MM.1S (cell line): Measurements from ENCODE around the gene ERCC2.

Experiments
- DNase-seq: peaks from one replicate; pipeline ENCODE4 v3.0.0-alpha.2; 2015
- H2AFZ ChIP-seq: fragments of 300-600 bp; sonication (generic); 2 replicates; pipeline ENCODE4 v1.6.0; 2016; ENCODE audit warnings: antibody characterized with exemption, low read length
- H3F3A ChIP-seq: fragments of 300-600 bp; sonication (generic); 2 replicates; pipeline ENCODE4 v1.6.1; 2016; ENCODE audit warnings: mild to moderate bottlenecking, antibody characterized with exemption, low read length, moderate library complexity, mixed read lengths; ENCODE audit not compliant: insufficient read depth
- H3K27ac ChIP-seq: fragments of 300-600 bp; sonication (generic); 2 replicates; pipeline ENCODE4 v1.5.1; 2016; ENCODE audit warnings: mild to moderate bottlenecking, low read length
- H3K27me3 ChIP-seq: fragments of 300-600 bp; sonication (generic); replicated peaks from 2 replicates; pipeline ENCODE4 v1.6.0; 2016; ENCODE audit warnings: low read length; ENCODE audit not compliant: insufficient read depth
- H3K36me3 ChIP-seq: fragments of 300-600 bp; sonication (generic); replicated peaks from 2 replicates; pipeline ENCODE4 v1.6.1; 2016; ENCODE audit warnings: mild to moderate bottlenecking, low read length, mixed read lengths; ENCODE audit not compliant: insufficient read depth
- H3K4me1 ChIP-seq: fragments of 300-600 bp; sonication (generic); 2 replicates; pipeline ENCODE4 v1.6.1; 2016; ENCODE audit warnings: low read length, mixed read lengths
- H3K4me2 ChIP-seq: fragments of 300-600 bp; sonication (generic); 2 replicates; pipeline ENCODE4 v1.6.0; 2016; ENCODE audit warnings: low read depth, low read length
- H3K4me3 ChIP-seq: fragments of 300-600 bp; sonication (generic); 2 replicates; pipeline ENCODE4 v1.5.1; 2016; ENCODE audit warnings: low read length, mixed read lengths
- H3K79me2 ChIP-seq: fragments of 300-600 bp; sonication (generic); 2 replicates; pipeline ENCODE4 v1.6.1; 2016; ENCODE audit warnings: mixed run types, low read length, mixed read lengths
- H3K9ac ChIP-seq: fragments of 300-600 bp; sonication (generic); 2 replicates; pipeline ENCODE4 v1.6.1; 2016; ENCODE audit warnings: low read length, mixed read lengths
- H3K9me2 ChIP-seq: fragments of 300-600 bp; sonication (generic); replicated peaks from 2 replicates; pipeline ENCODE4 v1.6.1; 2016; ENCODE audit warnings: mild to moderate bottlenecking, low read length, mixed read lengths; ENCODE audit not compliant: insufficient read depth
- H3K9me3 ChIP-seq: fragments of 300-600 bp; sonication (generic); replicated peaks from 2 replicates; pipeline ENCODE4 v1.6.1; 2016; ENCODE audit warnings: mild to moderate bottlenecking, low read length, mixed read lengths; ENCODE audit not compliant: insufficient read depth
- H4K20me1 ChIP-seq: fragments of 300-600 bp; sonication (generic); 2 replicates; pipeline ENCODE4 v1.6.1; 2016; ENCODE audit warnings: mild to moderate bottlenecking, low read length, moderate library complexity, mixed read lengths; ENCODE audit not compliant: insufficient read depth
- EZH2 ChIP-seq: fragments of 300-600 bp; sonication (generic); optimal IDR thresholded peaks from 2 replicates; pipeline ENCODE3; 2017; ENCODE audit warnings: low read depth, mild to moderate bottlenecking, antibody characterized with exemption, low read length, mixed read lengths
- EZH2phosphoT487 ChIP-seq: fragments of 300-600 bp; sonication (generic); IDR thresholded peaks from 2 replicates; pipeline ENCODE4 v1.6.1; 2018; ENCODE audit warnings: antibody characterized with exemption, low read length
- TF ChIP-seq, protein P1 (sequence below): fragments of 300-600 bp; sonication (generic); IDR thresholded peaks from 2 replicates; pipeline ENCODE4 v1.5.1; 2016; ENCODE audit warnings: antibody characterized with exemption, low read length, mixed read lengths

The ERCC2 gene

GRCh38 chr19:45364696-45365095 lies 5.7 kb downstream of the ERCC2 start:
- Histone ChIP-seq H3K9me2 (no peaks in the 10 kb centered on the region), H3K4me2 (no peak overlapping the region), H3K27ac (no peak overlapping the region), H3F3A (no peaks in the 10 kb centered on the region), H3K4me3 (no peak overlapping the region), H4K20me1 (no peaks in the 10 kb centered on the region), H3K36me3 (no peaks in the 10 kb centered on the region), H3K4me1 (no peaks in the 10 kb centered on the region), H2AFZ (no peak overlapping the region), H3K79me2 (no peaks in the 10 kb centered on the region), H3K9ac (no peak overlapping the region), H3K27me3 (no peaks in the 10 kb centered on the region), H3K9me3 (no peaks in the 10 kb centered on the region)
- TF ChIP-seq EZH2phosphoT487, result no peak
- TF ChIP-seq EZH2, result no peak
- TF ChIP-seq, protein P1, sequence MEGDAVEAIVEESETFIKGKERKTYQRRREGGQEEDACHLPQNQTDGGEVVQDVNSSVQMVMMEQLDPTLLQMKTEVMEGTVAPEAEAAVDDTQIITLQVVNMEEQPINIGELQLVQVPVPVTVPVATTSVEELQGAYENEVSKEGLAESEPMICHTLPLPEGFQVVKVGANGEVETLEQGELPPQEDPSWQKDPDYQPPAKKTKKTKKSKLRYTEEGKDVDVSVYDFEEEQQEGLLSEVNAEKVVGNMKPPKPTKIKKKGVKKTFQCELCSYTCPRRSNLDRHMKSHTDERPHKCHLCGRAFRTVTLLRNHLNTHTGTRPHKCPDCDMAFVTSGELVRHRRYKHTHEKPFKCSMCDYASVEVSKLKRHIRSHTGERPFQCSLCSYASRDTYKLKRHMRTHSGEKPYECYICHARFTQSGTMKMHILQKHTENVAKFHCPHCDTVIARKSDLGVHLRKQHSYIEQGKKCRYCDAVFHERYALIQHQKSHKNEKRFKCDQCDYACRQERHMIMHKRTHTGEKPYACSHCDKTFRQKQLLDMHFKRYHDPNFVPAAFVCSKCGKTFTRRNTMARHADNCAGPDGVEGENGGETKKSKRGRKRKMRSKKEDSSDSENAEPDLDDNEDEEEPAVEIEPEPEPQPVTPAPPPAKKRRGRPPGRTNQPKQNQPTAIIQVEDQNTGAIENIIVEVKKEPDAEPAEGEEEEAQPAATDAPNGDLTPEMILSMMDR, result no peak
- DNase-seq, result no peak

GRCh38 chr19:45363861-45364459 lies 6.4 kb downstream of the ERCC2 start:
- Histone ChIP-seq H3F3A (no peaks in the 10 kb centered on the region), H3K4me3 (no peak overlapping the region), H3K4me2 (no peak overlapping the region), H3K9ac (no peak overlapping the region), H2AFZ (no peak overlapping the region), H3K36me3 (no peaks in the 10 kb centered on the region), H3K27ac (no peak overlapping the region), H3K9me2 (no peaks in the 10 kb centered on the region), H3K4me1 (no peaks in the 10 kb centered on the region), H3K9me3 (no peaks in the 10 kb centered on the region), H3K27me3 (no peaks in the 10 kb centered on the region), H3K79me2 (no peaks in the 10 kb centered on the region), H4K20me1 (no peaks in the 10 kb centered on the region)
- TF ChIP-seq EZH2phosphoT487 (no peak), EZH2 (no peak)
- TF ChIP-seq, protein P1, result no peak
- DNase-seq, result no peak

GRCh38 chr19:45362291-45362690 lies 8.1 kb downstream of the ERCC2 start:
- H4K20me1 ChIP-seq, result no peaks in the 10 kb centered on the region
- H3K27me3 ChIP-seq, result no peaks in the 10 kb centered on the region
- DNase-seq, result no peak
- H3K4me1 ChIP-seq, result no peaks in the 10 kb centered on the region
- no peaks in the 10 kb centered on the region for H3F3A ChIP-seq
- H3K36me3 ChIP-seq, result no peaks in the 10 kb centered on the region
- no peak overlapping the region for H2AFZ ChIP-seq
- no peaks in the 10 kb centered on the region for H3K9me2 ChIP-seq
- no peak overlapping the region for H3K27ac ChIP-seq
- H3K4me2 ChIP-seq, result no peak overlapping the region
- H3K79me2 ChIP-seq, result no peaks in the 10 kb centered on the region
- TF ChIP-seq EZH2phosphoT487 (no peak), EZH2 (no peak)
- TF ChIP-seq, protein P1, result no peak
- no peak overlapping the region for H3K4me3 ChIP-seq
- H3K9me3 ChIP-seq, result no peaks in the 10 kb centered on the region
- H3K9ac ChIP-seq, result no peak overlapping the region
